HG03575 (cell line): ENCODE measurements around the gene LEAP2.

Experiments
- ATAC-seq: cut with Tn5 transposase; IDR thresholded peaks from one replicate; pipeline ENCODE4 v1.9.1; 2021; ENCODE audit not compliant: unreplicated experiment, insufficient number of reproducible peaks, low FRiP score; ENCODE audit errors: extremely low read depth

LEAP2 gene

DNA sequence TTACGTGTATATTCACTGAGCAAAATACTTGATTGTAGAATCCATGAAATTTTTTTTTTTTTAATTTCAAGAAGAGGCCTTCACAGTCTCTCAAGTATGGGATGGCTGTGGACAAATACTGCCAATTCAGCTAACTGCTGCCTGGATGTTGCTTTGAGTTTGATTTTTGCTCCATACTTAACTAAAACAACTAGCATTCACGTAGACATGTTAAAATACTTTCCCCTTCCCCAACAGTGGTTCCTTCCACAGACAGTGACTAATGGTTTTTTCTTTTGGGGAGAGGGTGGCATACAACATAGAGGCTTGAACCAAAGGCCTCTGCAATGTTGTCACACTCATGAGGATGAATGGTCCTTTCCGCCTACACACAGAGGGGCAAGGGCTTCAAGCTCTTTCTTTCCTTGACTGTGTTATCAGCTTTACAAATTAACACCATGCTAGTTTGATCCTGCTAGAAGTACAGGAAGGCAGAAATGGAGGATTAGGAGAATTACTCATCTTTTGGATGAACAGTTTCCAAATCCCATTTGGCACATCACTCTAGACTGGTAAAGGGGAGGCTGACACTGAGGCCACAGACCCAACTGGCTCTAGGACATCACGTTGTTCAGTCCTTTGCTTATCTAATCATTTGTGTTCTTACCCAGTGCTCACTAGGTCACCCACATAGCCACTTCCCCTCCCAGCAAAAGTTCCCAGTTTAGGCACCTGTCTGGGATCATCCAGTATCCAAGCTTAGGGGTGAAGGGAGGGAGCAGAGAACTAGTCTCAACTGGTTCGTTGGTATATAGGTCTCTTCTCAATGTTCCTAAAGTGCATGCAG, 1.8 kb upstream of the LEAP2 start:
- no peak for ATAC-seq

DNA sequence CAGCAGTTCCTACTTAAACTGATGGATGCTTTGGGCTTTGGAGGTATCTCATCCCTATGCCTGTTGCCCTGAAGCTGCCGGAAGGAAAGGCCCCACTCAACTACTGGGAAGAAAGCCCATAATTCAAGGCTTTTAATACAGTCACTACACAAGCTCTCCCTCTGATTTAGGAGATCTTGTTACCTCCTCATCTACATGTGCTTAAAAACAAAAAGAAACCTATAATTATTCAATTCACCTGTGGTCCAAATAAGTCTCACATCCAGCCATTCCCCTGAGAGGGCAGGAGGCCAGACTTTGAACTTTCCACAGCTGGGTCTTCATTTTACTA, 715 bp upstream of the LEAP2 start:
- ATAC-seq, result no peak

DNA sequence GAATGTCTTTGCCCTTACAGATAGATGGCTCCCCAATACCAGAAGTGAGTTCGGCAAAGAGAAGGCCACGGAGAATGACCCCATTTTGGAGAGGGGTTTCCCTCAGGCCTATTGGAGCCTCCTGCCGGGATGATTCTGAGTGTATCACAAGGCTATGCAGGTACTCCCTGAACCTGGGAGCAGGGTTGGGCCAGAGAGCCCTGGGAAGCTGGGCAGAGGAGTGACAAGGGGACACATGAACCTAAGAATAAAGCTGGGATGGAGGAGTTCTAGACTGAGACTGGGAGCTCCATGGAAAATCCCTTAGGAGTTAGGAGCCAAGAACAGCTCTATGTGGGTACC, 433 bp downstream of the LEAP2 start:
- ATAC-seq, result no peak

DNA sequence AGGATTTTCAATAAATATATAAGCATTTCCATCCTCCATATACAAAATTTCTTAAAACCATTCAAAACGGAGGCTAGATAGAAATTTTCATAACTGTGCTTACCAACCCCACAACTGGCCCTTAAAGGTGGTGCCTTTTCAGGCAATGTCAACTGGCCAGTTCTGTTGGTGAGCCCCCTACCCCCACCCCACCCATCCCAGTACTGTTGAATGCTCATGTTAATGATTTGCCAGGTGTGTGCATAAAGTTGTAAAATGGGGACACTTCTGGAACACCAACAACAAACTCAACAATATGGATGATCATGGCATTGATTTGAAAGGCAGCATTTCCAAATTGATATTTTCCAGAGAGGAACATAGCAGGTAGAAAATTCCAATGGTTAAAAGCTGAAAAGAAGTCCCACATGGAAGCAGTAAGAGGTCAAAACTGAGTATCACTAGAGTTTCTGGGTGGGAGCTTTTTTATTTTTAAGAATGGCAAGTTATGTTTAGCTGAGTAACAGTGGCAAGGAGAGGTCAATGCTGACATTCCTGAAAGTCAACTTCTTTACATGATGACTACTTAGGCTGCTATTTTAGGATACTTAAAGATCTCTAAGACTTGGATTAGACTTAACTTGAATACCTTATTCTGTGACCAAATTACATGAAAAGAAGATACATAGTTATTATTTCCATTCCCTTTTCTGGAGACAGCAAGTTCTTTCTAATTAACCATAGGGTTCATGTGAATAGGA, 2.7 kb downstream of the LEAP2 start:
- ATAC-seq, result no peak

DNA sequence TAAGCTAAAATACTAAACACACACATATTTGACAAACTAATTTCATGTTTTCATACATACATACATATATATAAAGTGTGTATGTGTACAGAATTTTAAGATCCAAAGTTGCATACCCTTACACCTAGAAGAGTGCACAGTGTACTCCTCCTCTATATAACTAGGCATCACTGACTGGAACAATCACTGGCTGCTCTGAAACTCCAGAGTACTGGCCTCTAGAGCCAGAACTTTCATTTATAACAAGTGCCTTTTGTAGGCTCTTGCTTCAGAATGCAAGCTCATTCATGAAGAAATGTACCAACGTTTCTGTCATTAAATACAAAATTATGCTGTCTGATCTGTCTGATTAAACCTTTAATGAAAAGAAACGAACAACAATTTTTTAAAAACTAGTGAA, 4.0 kb downstream of the LEAP2 start:
- no peak for ATAC-seq

DNA sequence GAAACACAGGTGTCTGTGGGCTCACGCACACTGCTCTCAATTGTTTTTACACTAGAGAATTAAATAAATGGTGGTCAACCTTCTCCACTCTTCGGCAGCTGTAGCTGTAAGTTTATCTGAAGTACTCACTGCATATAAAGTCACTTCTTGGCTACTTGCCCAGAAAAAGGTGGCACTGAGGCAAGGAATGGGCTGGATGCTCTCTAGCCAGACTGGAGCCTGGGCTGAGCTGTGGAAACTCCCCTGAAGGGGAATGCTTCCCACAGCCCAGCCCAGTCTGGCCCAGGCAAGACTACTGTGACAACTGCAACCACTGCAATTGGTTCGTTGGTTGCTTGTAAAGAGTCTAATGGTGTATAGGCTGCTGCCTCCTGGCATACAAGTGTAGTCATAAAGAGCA, 4.5 kb downstream of the LEAP2 start:
- ATAC-seq, result no peak

DNA sequence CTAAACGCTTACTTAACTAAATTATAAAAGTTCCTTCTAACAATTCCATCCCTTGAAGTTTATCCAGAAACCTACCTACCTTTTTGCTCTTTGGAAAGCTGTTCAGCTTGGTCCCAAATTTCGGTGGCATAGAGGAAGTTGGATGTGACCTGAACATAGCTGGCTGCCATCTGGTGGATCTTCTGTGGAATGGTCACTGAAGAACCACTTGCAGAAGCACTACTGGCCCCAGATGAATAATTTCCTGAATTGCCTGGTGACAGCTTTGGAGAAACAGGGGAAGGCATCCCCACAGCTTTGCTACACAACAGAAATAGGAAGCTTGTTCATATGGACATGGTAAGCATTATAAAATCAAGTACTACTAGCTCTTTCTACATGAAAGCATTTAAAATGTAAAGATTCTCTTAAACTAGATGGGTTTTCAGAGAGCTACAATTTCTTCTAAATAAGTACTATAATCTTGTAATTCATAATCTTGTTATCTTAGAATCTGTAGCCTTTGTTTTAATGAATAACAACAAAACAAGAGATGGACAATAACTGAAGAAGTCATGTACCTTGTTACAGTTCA, 9.9 kb downstream of the LEAP2 start:
- no peak for ATAC-seq

DNA sequence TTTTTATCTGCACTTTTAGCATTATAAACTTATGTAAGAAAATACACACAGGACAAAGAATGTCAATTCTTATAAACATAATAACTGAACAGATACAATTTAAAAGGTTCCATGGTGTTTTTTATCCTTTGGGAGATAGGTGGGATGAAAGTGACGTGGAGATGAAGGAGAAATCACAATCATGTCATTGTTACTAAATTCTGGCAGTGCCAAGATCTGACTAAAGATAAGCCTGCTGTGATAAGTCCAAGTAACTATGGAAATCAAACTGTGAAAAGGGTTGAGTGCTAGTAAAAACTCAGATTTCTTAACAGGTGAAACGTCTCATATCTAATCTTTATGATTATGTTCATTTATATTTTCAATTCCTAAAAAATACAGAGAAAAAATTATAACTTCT, 11.1 kb downstream of the LEAP2 start:
- no peak for ATAC-seq

DNA sequence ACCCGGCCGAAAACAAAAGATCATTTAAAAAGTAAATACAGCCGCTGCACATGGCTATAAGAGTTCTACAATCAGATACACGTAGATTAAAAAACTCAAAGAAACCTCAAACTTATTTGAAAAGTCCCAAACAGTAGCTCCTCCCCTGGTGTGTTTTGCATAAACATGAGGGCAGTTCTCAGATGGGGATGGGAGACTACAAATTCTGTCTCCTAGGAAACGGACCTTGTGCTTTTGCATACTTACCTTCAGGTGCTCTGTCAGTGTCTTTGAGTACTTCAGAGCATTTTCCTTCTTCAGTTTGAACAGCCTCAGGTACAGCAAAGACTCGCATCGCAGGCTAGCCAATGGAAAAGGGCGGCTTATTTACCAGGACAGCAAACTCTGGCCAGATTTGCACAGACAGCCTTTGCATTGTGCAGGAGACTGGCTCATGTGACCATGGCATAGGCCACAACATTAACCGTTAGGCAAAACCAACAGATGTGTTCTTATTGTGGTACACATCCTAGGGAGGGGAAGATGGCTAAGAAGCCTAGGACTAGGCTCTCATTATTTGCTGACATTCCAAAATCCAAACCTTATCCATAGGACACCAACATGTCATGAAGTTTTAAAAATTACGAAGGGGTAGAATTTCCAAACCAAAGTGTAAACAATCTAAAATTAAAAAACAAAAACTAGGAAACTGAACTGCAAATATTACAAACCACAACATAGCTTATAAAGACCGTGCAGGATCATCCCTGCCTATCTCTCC, 12.8 kb downstream of the LEAP2 start:
- ATAC-seq, result no peak

DNA sequence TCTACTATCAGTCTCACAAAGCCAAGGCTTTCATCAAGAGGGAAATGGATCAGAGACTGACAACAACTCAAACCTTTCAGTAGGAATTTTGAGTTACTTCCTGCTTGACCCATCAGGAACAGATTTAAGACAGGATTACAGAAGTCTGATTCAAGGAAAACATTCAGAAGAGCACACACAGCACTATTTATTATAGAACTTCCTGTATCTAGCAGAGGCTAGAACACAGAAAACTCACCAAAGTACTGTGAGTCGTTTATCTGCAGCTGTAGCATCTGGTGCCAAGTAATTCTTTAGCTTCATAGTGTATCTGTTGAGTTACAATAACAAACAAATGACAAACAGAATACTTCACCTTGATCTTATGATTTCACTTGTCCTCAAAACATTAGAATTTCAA, 13.8 kb downstream of the LEAP2 start:
- no peak for ATAC-seq

DNA sequence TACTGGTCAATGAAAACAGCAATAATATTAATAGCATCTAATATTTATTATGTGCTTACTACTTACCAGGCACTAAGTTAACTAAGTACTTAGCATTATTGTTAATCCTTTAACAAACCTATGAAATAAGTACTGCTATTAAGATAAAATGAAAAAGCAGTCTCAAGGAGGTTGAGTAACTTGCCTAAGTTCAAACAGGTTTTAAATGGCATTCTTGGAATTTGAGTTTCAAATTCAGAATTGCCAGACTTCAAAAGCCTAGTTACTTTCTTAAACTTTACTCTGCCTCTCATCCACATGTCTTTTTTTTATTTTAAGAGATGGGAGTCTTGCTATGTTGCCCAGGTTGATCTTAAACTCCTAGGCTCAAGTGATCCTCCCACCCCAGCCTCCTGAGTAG, 16.0 kb downstream of the LEAP2 start:
- no peak for ATAC-seq

DNA sequence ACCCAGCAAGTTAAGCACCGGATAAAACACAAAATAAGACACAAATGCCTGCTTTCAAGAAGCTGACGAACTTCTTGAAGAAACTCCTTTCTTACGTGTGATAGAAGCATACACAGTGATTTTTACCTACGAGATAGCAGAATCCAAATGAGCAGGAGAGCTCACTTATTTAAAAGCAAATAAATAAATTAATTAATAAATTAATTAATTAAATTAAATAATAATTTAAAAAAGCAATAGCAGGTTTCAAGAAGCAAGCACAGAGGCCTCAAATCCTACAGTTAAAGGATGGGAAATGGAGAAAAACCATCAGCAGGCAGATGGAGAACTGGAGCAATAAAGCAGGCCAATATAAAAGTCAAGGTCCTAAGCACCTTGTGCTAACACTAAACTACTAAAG, 17.3 kb downstream of the LEAP2 start:
- no peak for ATAC-seq

DNA sequence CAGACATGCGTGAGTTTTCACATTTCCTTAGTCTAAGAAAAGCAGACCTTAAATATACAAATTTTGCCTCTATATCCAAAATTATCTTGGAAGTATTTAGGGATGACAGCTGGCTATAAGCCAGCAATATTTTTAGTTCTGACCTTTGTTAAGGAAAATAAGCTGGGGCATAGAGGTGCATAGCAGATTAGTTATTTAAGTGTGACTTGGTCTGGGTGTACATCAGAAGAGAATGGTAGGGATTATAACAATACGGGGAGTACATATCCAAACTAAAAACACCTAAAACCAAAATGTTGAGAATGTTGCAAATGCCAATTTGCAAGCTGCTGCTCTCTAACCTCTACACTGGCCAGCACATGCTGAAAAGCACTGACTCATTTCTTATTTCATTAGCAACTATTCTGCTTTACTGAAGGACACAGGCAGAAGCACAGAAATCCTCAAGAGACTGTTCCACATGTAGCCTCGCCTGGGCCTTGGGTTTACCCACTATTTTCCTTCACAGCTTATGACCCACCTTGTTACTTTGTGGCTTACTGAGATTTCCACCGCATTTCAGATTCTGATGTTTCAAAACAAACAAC, 22.3 kb downstream of the LEAP2 start:
- ATAC-seq, result no peak

DNA sequence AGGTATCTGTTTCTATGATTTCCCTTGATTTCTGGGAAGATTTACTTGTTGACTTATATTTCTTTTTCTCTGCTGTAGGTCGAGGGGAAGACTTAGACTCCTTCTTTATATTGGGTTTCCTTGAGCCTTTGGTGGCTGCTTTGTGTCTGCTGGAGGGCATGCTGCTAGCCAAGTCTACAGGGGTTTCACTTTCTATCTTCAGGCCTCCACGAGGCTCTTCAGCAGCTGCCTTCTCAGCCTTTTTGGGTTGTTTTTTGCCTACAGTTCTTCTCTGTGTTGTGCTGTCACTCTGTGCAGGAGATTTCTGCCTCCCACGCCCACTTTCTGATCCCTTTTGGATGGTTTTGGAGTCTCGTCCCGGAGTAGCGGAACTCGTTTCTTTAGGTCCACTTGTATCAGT, 23.2 kb downstream of the LEAP2 start:
- ATAC-seq, result no peak

DNA sequence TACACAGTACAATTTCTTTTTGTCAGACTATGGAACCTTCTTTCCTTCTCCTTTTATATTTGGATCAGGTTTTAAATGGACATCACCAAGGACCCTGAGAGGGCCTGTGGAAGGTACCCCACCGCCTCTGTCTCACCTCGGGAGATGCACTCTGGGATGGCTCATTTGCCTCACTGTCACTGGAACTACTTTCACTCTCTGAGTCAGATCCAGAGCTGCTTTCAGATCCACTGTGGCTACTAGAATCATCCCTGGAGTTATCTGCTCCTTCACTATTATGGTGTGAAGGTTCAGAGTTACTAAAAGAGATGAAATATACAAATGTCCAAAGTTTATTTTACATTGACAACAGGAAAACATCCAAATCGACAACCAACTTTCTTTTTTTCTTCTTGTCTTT, 24.6 kb downstream of the LEAP2 start:
- no peak for ATAC-seq

DNA sequence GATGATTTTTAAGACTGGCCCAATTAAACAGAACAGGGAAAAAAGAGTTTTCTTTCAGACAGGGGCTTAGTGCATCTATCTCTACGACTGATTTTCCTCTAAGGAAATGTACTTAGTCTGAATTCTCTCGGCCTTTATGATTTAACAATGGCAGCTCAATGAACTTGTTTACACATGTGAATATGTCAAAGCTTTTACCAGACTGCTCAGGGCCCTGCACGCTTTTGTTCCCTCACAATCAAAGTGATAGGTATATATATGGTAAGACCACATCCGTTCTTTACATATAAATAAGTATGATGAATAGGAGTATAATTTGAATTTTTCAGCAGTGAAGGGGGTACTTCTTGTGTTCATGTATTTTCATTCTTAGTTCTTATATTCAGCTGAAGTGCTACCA, 27.6 kb downstream of the LEAP2 start:
- no peak for ATAC-seq

DNA sequence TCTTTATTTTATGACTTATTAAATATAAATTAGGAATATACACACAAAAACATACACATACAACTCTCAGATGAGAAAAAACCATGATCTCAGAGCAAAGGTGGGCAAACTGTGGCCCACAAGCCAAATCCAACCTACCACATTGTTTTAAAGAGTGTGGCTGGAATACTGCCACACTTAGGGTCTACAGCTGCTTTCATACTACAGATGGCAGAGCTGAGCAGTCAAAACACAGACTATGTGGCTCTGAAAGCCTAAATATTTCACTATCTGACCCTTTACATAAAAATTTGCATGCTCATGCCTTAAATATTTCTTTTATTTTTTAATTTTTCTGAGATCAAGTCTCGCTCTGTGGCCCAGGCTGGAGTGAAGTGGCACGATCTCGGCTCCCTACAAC, 28.3 kb downstream of the LEAP2 start:
- ATAC-seq, result no peak

DNA sequence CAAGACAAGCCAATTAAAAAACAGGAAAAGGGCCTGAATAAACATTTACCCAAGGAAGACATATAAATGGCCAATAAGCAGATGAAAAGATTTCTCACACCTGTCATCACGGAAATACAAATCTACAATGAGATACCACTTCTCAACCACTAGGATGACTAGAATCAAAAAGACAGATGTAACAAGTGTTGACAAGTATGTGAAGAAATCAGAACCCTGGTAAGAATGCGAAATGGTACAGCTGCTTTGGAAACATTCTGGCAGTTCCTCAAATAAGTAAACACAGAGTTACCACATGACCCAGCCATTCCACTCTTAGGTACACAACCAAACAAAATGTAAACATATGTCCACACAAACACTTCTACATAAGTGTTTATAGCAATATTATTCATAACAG, 32.5 kb downstream of the LEAP2 start:
- no peak for ATAC-seq

DNA sequence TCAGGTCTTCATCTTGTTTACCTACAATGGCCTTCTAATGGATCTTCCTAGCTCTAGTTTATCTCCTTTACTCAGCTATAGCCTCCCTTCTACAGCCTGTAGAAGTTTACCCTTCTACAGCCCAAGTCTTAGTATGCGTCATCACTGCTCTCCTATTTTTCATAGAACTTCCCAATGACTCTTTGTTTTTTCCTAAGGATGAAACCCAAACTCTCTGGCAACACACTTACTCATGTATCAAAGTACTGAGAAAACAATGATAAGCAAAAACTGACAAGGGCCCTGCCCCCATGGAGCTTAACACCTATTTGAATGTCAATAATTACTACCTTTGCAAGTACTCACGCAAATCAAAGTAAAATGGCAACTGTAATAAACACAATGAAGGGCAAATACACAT, 33.7 kb downstream of the LEAP2 start:
- no peak for ATAC-seq

DNA sequence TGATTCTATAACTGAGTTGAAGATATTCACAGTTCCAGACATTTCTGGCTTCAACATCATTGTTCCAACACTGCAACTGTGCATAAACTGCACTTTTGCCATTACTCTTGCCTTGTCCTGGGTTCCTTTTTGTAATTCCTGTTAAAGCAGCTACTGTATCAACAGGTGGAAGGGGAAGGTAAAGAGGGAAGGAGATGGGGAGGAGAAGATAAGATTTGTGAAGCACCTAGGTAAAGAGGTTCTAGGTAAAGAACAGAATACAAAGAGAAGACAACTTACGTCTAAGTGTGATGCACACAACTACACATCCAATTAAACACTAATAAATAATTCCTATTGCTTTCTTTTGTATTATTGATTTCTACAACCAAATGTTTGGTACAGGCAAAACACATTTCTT, 36.2 kb downstream of the LEAP2 start:
- no peak for ATAC-seq
